ENCODE data around the gene PIGZ.
A peak's percentile ranks its signal among the peaks of the same experiment; 100 is the strongest.

Gene PIGZ

DNA sequence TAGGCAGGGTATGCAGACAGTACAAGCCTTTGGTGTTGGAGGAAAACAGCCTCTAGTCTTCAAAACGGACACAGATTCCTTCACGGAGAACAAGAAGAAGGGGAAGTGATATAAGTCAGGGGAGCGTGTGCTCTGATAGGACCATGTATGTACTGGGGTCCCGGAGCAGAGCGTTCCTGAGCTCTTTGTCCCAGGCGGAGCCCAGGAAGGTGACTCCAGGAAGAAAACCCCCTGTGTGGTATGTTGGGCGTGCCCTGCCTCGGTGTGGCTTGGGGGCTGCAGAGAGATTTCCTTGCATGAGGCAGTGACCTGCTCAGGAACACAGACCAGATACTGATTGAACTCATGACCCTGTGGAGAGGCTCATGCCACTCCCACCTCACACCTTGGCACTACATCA is 39.3 kb upstream of the PIGZ start:
- Histone ChIP-seq H3K27me3 (ENCODE audit: control insufficient read depth, insufficient read depth, low read length) (no peaks in the 10 kb centered on the region), H3K4me3 (ENCODE audit: low read length) (no peak overlapping the region), H3K36me3 (ENCODE audit: control insufficient read depth, insufficient read depth, low read length) (no peaks in the 10 kb centered on the region), H3K27ac (ENCODE audit: low read depth, low read length) (no peak overlapping the region), H3K9ac (ENCODE audit: low read length) (no peak overlapping the region), H3K4me1 (ENCODE audit: control insufficient read depth, insufficient read depth, low read length) (no peaks in the 10 kb centered on the region)

GRCh38 chr3:197007296-197007940 is 38.8 kb upstream of the PIGZ start:
- H3K4me1 ChIP-seq (ENCODE audit: control insufficient read depth, insufficient read depth, low read length): no peaks in the 10 kb centered on the region
- H3K27ac ChIP-seq (ENCODE audit: low read depth, low read length): no peak overlapping the region
- H3K36me3 ChIP-seq (ENCODE audit: control insufficient read depth, insufficient read depth, low read length): no peaks in the 10 kb centered on the region
- H3K9ac ChIP-seq (ENCODE audit: low read length): no peak overlapping the region
- H3K4me3 ChIP-seq (ENCODE audit: low read length): no peak overlapping the region
- no peaks in the 10 kb centered on the region for H3K27me3 ChIP-seq (ENCODE audit: control insufficient read depth, insufficient read depth, low read length)

DNA sequence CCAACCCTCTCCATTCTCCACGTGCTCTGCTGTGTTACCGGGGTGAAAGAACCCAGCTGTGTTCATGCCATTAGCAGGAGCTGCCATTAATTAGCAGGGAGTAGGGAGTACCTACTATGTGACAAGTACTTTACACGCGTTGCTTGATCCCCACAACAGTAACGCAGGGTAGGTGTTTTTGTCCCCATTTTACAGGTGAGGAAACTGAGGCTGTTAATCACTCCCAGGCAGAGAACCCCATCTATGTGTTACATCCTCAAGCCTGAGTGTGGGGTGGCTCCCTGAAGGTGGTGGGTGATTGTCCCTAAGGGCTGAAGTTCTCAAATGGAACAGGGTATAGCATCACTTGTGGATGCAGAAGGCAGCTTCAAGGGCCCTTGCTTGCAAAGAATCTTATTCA is 38.2 kb upstream of the PIGZ start:
- Histone ChIP-seq H3K4me3 (ENCODE audit: low read length) (no peak overlapping the region), H3K27me3 (ENCODE audit: control insufficient read depth, insufficient read depth, low read length) (no peaks in the 10 kb centered on the region), H3K27ac (ENCODE audit: low read depth, low read length) (no peak overlapping the region), H3K4me1 (ENCODE audit: control insufficient read depth, insufficient read depth, low read length) (no peaks in the 10 kb centered on the region), H3K36me3 (ENCODE audit: control insufficient read depth, insufficient read depth, low read length) (no peaks in the 10 kb centered on the region), H3K9ac (ENCODE audit: low read length) (no peak overlapping the region)

GRCh38 chr3:197006446-197006845 is 37.8 kb upstream of the PIGZ start:
- H3K4me3 ChIP-seq (ENCODE audit: low read length): no peak overlapping the region

GRCh38 chr3:197003461-197004385 is 35.1 kb upstream of the PIGZ start:
- peak overlapping the region; percentile 67 for H3K4me3 ChIP-seq (ENCODE audit: low read length)
- H3K36me3 ChIP-seq (ENCODE audit: control insufficient read depth, insufficient read depth, low read length): no peaks in the 10 kb centered on the region
- no peaks in the 10 kb centered on the region for H3K4me1 ChIP-seq (ENCODE audit: control insufficient read depth, insufficient read depth, low read length)
- H3K27ac ChIP-seq (ENCODE audit: low read depth, low read length): no peak overlapping the region
- no peak overlapping the region for H3K9ac ChIP-seq (ENCODE audit: low read length)
- H3K27me3 ChIP-seq (ENCODE audit: control insufficient read depth, insufficient read depth, low read length): no peaks in the 10 kb centered on the region

More at GRCh38 chr3:197006446-197006845, 37.8 kb upstream of the PIGZ start:
- Histone ChIP-seq H3K36me3 (ENCODE audit: control insufficient read depth, insufficient read depth, low read length) (no peaks in the 10 kb centered on the region), H3K27me3 (ENCODE audit: control insufficient read depth, insufficient read depth, low read length) (no peaks in the 10 kb centered on the region), H3K27ac (ENCODE audit: low read depth, low read length) (no peak overlapping the region), H3K4me1 (ENCODE audit: control insufficient read depth, insufficient read depth, low read length) (no peaks in the 10 kb centered on the region), H3K9ac (ENCODE audit: low read length) (no peak overlapping the region)

GRCh38 chr3:197002701-197003454 is 34.2 kb upstream of the PIGZ start:
- Histone ChIP-seq H3K27ac (ENCODE audit: low read depth, low read length) (peak overlapping the region; percentile 48), H3K36me3 (ENCODE audit: control insufficient read depth, insufficient read depth, low read length) (no peaks in the 10 kb centered on the region), H3K9ac (ENCODE audit: low read length) (no peak overlapping the region), H3K4me1 (ENCODE audit: control insufficient read depth, insufficient read depth, low read length) (no peaks in the 10 kb centered on the region), H3K4me3 (ENCODE audit: low read length) (peak overlapping the region; percentile 42), H3K27me3 (ENCODE audit: control insufficient read depth, insufficient read depth, low read length) (no peaks in the 10 kb centered on the region)

DNA sequence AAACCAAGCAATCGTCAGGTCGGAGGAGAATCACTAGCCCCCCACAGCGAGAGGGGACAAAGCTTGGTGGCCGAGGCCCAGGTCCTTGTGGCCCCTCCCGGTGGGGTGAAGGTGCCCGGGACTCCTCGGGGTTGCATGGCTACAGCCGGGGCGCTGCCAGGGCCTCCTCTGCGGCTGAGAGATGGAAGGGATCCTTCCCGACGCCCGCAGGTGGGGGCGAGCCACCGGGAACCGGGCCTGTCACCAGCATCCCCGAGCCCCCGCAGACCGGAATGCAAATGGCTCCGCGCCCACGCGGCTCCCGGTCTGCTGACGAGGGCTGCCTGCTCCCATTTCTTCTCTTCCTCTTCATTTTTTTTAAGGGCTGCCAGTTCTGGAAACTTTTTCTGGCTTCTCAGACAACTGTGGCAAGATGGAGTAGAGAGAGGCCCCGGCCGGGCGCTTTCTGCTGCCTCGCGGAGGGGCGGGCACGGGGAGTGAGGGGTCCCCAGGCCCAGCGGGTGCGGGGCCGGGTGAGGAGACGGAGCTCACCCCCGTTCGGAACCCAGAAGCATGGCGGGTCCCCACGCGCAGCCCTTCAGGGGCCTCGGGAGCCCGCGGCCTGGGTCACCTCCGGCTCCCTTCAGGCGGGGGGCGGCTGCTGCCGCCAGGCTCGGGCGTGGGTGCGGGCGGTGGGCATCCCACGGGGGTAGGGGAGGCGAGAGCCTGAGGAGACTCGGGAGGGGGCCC is 33.5 kb upstream of the PIGZ start:
- no peak overlapping the region for H3K9ac ChIP-seq (ENCODE audit: low read length)

GRCh38 chr3:197001106-197001971 is 32.7 kb upstream of the PIGZ start:
- Histone ChIP-seq H3K27me3 (ENCODE audit: control insufficient read depth, insufficient read depth, low read length) (no peaks in the 10 kb centered on the region), H3K36me3 (ENCODE audit: control insufficient read depth, insufficient read depth, low read length) (no peaks in the 10 kb centered on the region), H3K9ac (ENCODE audit: low read length) (no peak overlapping the region), H3K27ac (ENCODE audit: low read depth, low read length) (no peak overlapping the region), H3K4me3 (ENCODE audit: low read length) (no peak overlapping the region), H3K4me1 (ENCODE audit: control insufficient read depth, insufficient read depth, low read length) (no peaks in the 10 kb centered on the region)

More for the DNA sequence above, 33.5 kb upstream of the PIGZ start:
- no peaks in the 10 kb centered on the region for H3K36me3 ChIP-seq (ENCODE audit: control insufficient read depth, insufficient read depth, low read length)
- H3K27ac ChIP-seq (ENCODE audit: low read depth, low read length): peak overlapping the region; percentile 48
- H3K4me3 ChIP-seq (ENCODE audit: low read length): peak overlapping the region; percentile 42
- H3K4me1 ChIP-seq (ENCODE audit: control insufficient read depth, insufficient read depth, low read length): no peaks in the 10 kb centered on the region
- no peaks in the 10 kb centered on the region for H3K27me3 ChIP-seq (ENCODE audit: control insufficient read depth, insufficient read depth, low read length)

GRCh38 chr3:197000211-197000610 is 31.6 kb upstream of the PIGZ start:
- H3K4me3 ChIP-seq (ENCODE audit: low read length): no peak overlapping the region
- H3K27ac ChIP-seq (ENCODE audit: low read depth, low read length): no peak overlapping the region
- H3K27me3 ChIP-seq (ENCODE audit: control insufficient read depth, insufficient read depth, low read length): no peaks in the 10 kb centered on the region
- H3K4me1 ChIP-seq (ENCODE audit: control insufficient read depth, insufficient read depth, low read length): no peaks in the 10 kb centered on the region
- no peaks in the 10 kb centered on the region for H3K36me3 ChIP-seq (ENCODE audit: control insufficient read depth, insufficient read depth, low read length)
- H3K9ac ChIP-seq (ENCODE audit: low read length): no peak overlapping the region

GRCh38 chr3:196998966-196999760 is 30.5 kb upstream of the PIGZ start:
- Histone ChIP-seq H3K27ac (ENCODE audit: low read depth, low read length) (no peak overlapping the region), H3K9ac (ENCODE audit: low read length) (no peak overlapping the region), H3K4me1 (ENCODE audit: control insufficient read depth, insufficient read depth, low read length) (no peaks in the 10 kb centered on the region), H3K4me3 (ENCODE audit: low read length) (no peak overlapping the region), H3K27me3 (ENCODE audit: control insufficient read depth, insufficient read depth, low read length) (no peaks in the 10 kb centered on the region), H3K36me3 (ENCODE audit: control insufficient read depth, insufficient read depth, low read length) (no peaks in the 10 kb centered on the region)

- H3K36me3 ChIP-seq (ENCODE audit: control insufficient read depth, insufficient read depth, low read length): no peaks in the 10 kb centered on the region
- H3K27me3 ChIP-seq (ENCODE audit: control insufficient read depth, insufficient read depth, low read length): no peaks in the 10 kb centered on the region
- no peak overlapping the region for H3K27ac ChIP-seq (ENCODE audit: low read depth, low read length)
- H3K4me3 ChIP-seq (ENCODE audit: low read length): no peak overlapping the region
- no peaks in the 10 kb centered on the region for H3K4me1 ChIP-seq (ENCODE audit: control insufficient read depth, insufficient read depth, low read length)
- no peak overlapping the region for H3K9ac ChIP-seq (ENCODE audit: low read length)
Measured at GRCh38 chr3:196997311-196997710, 28.7 kb upstream of the PIGZ start.

Measured in rectal smooth muscle tissue (tissue), 1 donor.